ENCODE data around the gene RHOU.

- TF ChIP-seq CTCF (IDR thresholded peaks at IDR 0.05) (no peak), POLR2A (IDR thresholded peaks at IDR 0.05) (no peak), POLR2AphosphoS5 (IDR thresholded peaks at IDR 0.05) (no peak)
Observed at GRCh38 chr1:228785366-228786330, 50.4 kb downstream of the RHOU start.
